HG03097 (cell line): ENCODE results near the gene GREB1L.
"Not testable (repeated sequence)": the region's sequence is repeated elsewhere in the genome, so short reads cannot be mapped to it uniquely, and the experiment has no call there.

ENCODE experiments used
- ATAC-seq: cut with Tn5 transposase; IDR thresholded peaks from one replicate; pipeline ENCODE4 v1.9.1; 2021; ENCODE audit not compliant: unreplicated experiment, low FRiP score

The GREB1L gene

DNA sequence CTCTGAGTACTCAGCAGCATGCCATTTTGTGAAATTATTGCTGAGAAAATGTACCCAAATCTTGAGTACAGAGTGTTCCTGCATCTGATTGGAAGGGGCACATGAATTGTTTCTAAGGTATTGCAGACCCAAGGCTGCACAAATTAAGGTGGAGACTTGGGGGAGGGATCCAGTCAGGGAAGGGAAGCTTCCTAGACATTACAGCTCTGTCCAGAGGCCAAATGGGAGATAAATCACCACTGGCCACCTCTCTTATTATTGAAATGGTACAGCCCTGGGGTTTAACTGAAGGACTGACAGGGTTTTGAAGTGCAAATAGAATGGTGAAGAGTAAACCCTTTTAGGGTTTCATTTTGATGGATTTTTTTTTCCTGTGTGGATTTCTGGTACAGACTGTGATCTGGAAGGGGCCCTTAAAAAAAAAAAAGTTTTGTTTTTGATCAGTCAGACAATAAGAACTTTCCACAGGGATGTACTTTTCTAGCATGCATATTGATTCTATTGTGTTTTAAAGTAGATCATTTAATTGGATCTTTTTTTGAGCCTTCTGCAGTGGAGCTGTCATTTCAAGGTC, 119.4 kb downstream of the GREB1L start:
- no peak for ATAC-seq

DNA sequence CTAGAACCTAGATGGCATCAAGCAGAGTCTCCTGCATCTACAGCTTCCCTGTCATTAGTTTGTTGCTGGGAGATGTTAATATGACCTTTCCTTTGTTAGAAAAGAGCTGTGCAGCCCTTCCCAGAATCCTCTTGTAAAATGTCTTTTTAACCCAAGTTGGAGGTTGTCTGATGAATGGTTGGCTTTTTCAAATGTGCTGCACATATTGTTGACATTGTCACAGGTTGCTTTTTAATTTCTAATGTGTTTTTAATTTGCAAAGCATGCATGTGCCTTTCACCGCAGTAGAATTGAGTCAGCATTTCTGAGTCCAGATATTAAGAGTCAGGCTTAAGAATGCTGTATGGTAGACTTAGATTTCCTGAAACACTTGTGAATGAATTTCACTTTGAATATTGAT, 120.8 kb downstream of the GREB1L start:
- no peak for ATAC-seq

- ATAC-seq = no peak
These were observed 121.3 kb downstream of the GREB1L start for GRCh38 chr18:21363348-21363747.

DNA sequence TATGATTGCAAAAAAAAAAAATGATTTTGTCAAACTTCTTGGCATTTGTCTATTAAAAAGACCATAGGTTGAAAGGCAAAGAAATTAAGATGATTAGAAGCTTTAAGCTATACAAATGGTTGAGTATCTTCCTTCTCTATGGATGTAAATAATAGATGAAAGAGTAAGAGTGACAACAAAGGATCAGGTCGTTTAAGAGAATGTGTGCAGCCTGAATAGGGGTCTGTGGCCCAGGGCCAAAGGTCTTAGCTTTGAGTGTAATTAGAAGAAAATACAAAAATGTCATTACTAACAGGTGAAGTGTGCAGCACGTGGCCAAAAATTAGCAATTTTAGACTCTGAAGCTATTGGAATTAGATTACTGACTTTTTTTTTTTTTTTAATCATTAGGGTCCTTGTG, 122.4 kb downstream of the GREB1L start:
- ATAC-seq = no peak

GRCh38 chr18:21366896-21367295, 124.9 kb downstream of the GREB1L start:
- no peak for ATAC-seq

DNA sequence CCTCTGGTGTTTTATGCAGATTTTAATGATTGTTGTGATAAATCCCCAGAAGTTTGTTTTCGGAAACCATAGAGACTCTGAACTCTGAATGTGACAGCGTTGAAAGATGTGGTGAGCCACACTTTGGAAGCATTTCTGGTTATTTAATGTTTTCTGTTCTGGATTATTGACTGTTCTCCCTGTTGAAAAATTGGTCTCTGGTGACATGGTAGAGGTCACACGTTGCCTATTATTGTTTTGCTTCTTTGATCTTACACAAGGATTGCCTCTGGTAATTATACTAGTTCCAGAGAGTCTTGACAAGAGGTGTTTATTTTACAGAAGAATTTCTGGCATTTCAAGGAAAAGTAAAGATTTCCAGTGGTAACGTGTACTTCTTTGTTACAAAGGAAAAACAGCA, 127.1 kb downstream of the GREB1L start:
- ATAC-seq = no peak

- not testable (repeated sequence) for ATAC-seq
These were observed 127.6 kb downstream of the GREB1L start for GRCh38 chr18:21369597-21369996.

DNA sequence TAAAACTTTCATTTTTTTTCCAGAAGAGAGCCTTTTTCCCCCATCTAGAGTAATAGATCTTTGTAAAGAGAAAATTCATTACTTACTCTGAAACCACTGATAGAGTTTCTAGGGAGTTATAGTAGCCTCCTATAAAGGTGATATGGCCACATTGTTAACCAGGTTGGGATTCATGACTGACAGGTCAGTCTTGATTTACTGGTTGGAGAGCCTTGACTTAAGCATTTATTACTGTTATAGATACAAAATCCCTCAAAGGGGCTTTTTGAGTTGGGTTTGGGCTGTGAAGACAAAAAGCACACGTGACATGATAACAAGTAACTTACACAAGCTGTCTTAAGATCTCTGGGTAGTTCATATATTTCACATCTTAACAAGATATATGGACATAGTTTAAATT, 141.0 kb downstream of the GREB1L start:
- no peak for ATAC-seq

GRCh38 chr18:21386523-21387240, 144.7 kb downstream of the GREB1L start:
- no peak for ATAC-seq

DNA sequence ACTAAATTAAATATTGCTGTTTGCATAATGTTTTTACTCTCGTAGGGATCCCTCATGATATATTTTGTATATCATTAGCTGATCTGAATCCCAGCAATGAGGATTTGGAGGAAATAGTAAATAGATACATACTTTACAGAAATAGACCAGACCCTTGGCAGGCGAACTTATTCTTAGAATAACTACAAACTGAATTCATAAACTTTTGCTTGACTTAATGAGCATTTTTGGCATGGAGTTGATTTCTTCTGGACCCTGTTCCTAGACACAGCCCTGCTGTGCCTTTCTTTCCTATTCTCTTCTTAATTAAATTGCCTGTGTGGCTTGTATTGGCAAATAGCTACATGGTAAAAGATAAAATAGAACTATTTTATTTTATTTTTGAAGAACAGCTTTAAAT, 145.9 kb downstream of the GREB1L start:
- ATAC-seq = no peak

- no peak for ATAC-seq
These were observed 147.3 kb downstream of the GREB1L start for GRCh38 chr18:21389283-21389682.

GRCh38 chr18:21389903-21390302, 147.9 kb downstream of the GREB1L start:
- no peak for ATAC-seq

DNA sequence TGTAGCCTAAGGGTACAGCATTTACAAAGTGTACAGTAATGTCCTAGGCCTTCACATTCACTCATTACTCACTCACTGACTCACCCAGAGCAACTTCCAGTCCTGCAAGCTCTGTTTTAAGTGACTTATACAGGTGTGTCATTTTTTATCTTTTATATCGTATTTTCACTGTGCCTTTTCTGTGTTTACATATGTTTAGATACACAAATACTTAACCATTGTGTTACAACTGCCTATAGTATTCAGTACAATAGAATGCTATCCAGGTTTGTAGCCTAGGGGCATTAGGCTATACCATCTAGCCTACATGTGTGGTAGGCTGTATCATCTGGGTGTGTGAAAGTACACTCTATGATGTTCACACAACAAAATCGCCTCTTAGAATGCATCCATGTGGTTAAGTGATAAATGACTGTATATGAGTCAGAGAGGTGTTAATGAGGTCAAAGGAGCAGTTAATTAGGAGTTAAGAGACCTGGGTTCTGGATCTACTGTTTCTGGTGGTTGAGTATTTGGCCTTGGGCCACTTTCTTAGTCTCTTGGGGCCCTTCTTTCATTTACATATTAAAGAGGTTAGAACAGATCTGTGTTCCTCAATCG, 149.1 kb downstream of the GREB1L start:
- ATAC-seq = no peak

DNA sequence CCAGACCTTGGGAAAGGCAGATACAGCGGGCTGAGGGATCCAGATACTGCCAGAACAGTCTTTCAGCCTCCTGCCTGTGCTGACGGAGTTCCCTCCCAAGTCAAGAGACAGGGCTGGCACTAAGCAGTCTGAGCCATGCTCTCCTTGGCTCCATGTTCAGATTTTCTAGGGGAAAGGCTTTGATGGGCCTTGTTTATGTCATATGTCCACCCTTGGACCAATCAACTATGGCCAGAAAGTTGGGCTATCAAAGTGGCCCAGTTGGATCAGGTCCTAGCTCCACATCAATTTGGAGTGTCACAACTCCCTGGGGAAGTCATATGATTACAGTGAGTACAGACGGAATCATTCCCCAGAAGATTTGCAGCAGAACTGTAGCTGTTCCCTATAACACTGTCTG, 152.0 kb downstream of the GREB1L start:
- no peak for ATAC-seq

DNA sequence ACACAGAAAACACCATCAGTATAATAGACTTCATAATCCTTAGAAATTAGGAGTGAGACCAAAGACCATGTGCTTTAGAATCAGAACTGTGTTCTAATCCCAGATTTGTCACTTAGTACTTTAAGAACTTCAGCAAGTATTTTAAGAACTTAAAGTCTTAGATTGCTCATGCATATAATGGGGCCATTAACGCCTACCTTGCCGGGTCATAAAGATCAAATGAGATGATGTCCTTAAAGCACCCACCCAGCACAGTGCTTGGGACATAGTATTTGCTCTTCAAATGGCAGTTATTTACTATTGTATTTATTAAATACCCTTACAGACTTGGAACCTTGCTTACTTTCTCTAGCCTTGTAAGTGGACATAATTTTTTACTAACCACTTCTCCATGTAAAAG, 156.1 kb downstream of the GREB1L start:
- ATAC-seq = no peak

- ATAC-seq = no peak
These were observed 160.2 kb downstream of the GREB1L start for GRCh38 chr18:21402272-21402671.

DNA sequence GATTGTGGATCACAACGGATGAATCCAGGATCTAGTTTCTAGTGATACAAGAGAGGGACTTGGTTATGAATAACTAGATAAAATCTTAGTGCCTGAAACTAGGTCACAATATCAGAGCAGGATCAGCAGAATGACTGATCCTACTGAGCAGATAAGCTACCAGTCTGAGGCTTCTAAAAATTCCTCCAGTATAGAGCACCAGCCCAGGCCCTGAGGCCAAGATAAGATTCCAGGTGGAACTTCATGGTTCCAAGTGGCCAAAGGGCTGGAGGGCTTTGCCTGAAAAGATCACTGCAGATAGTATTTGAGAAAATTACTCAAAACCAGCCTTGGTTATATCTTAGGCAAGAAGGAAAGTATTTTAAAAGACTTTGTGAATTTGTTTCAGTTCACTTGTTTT, 162.4 kb downstream of the GREB1L start:
- no peak for ATAC-seq

- no peak for ATAC-seq
These were observed 164.1 kb downstream of the GREB1L start for GRCh38 chr18:21406116-21406515.

DNA sequence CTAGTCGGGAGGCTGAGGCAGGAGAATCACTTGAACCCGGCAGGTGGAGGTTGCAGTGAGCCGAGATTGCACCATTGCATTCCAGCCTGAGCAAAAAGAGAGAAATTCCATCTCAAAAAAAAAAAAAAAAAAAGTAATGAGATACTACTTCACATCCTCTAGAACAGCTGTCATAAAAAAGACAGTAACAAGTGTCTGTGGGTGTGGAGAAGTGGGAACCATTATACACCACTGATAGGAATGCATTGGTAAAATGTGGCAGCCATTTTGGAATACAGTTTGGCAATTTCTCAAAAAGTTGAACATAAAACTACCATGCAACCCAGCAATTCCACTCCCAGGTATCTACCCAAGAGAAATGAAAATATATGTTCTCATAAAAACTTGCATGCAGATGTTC, 166.6 kb downstream of the GREB1L start:
- ATAC-seq = no peak

DNA sequence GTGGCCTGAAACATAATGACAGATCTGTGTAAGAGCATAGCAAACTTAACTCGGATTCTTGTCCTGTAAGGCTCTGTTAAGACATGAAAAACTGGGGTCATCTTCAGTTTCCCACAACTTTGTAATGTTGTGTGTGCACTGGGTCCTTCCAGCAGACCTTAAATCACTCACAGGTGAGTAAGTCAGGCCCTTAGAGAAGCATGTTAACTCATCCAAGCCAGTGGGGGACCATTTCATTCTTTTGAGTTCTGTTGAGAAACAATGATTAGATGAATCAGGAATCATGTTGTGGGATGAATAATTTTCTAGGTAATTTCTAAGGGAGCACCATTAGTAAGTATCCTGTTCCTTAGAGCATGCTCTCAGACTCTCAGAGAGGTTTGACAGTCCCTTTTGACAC, 191.4 kb downstream of the GREB1L start:
- ATAC-seq = no peak

DNA sequence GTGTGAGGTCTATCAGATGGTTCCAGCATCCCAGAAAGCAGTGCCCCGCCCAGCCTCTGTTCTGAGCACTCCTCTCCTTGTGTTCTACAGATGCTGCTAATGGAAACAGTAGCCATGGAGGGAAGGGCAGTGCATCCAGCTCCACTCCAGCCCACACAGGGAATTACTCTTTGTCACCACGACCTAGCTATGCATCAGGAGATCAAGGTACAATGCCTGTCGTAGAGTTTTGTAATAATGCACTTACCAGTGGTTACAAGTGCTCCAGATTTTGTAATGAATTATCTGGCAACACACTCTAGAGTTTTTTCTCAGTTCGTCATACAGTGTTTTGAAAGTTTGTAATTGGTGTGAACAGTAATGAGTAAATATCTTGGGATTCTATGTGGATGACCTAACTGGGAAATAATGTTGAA, 197.4 kb downstream of the GREB1L start:
- ATAC-seq = no peak

DNA sequence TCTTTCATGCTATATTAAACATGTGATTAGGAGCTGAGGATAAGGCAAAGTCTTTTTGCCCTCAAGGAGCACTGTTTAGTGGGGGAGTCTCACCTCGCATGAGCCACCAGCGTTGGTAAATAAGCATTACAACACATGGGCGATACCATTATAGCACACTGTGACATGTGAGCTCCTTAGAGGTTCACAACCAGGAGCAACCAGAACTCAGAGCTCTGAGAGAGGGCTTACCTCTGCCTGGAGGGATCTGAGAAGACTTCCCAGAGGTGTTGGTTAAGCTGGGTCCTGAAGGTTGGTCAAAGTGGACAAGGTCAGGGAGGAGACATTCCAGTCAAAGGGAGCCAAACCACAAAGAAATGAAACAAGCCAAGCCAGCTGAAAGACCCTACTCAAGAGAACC, 199.6 kb downstream of the GREB1L start:
- ATAC-seq = no peak
